ENCODE data around the gene GALNT7.

GALNT7 gene

DNA sequence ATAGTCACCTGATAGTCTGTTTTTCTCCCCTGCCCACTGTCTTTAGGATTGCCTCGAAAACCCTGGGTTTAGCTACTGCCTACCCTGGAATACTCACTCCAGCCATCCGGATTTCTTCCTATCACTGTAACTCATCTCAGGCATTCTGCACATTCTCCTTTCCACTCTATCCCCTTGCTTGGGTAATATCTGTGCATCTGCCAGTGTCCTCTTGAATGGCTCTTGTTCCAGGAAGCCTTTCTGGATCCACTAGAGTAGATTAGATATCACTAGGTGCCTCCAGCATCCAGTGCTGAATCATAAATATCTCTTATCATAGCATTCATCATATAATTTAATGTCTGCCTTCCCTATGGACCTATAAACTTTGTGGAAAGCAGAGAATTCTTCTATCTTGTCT is 17.1 kb upstream of the GALNT7 start:
- Mint-ChIP-seq H3K4me3 (no peak overlapping the region), H3K36me3 (peaks cover 4 to 6% of the 10 kb centered on the region in 2 donors), H3K27me3 (no peaks in the 10 kb centered on the region), H3K9me3 (no peaks in the 10 kb centered on the region), H3K4me1 (no peaks in the 10 kb centered on the region), H3K27ac (no peak overlapping the region)
- no peak for DNase-seq
- no peak for ATAC-seq (replicated peaks)

GRCh38 chr4:173152104-173152503 is 16.5 kb upstream of the GALNT7 start:
- Mint-ChIP-seq H3K36me3 (peaks cover 7 to 9% of the 10 kb centered on the region in 2 donors), H3K27ac (no peak overlapping the region), H3K27me3 (no peaks in the 10 kb centered on the region), H3K4me1 (no peaks in the 10 kb centered on the region), H3K4me3 (no peak overlapping the region), H3K9me3 (no peaks in the 10 kb centered on the region)
- DNase-seq = no peak
- ATAC-seq (replicated peaks) = no peak

DNA sequence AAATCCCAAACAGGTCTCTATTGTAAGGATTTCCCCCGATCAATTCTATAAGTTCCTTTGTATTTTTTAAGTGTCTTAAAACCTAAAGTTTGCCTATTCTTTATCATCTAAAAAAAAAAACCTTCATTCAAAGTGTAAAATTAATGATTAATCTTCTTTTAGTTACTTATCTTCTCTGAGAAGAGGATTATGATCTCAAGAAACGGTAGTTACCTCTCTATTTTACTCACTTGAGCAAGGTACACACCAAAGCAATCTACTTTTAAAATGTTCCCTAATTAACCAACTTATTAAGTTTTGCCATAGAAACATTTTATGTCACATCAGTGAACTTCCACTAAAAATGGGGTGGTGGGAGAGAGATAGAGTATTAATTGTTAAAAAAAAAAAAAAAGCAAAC is 15.2 kb upstream of the GALNT7 start:
- no peak overlapping the region for H3K4me3 Mint-ChIP-seq
- ATAC-seq (replicated peaks) = no peak

GRCh38 chr4:173159791-173160190 is 8.8 kb upstream of the GALNT7 start:
- Mint-ChIP-seq H3K4me1 (peaks cover 0 to under 1% of the 10 kb centered on the region in 2 donors), H3K27ac (no peak overlapping the region), H3K36me3 (peaks cover 19 to 21% of the 10 kb centered on the region in 2 donors), H3K4me3 (no peak overlapping the region), H3K9me3 (no peaks in the 10 kb centered on the region), H3K27me3 (no peaks in the 10 kb centered on the region)
- ATAC-seq (replicated peaks) (no peak), DNase-seq (no peak)

More for the DNA sequence above, 15.2 kb upstream of the GALNT7 start:
- Mint-ChIP-seq H3K27ac (no peak overlapping the region), H3K9me3 (no peaks in the 10 kb centered on the region), H3K36me3 (peaks cover 7 to 9% of the 10 kb centered on the region in 2 donors), H3K4me1 (no peaks in the 10 kb centered on the region), H3K27me3 (no peaks in the 10 kb centered on the region)
- no peak for DNase-seq

DNA sequence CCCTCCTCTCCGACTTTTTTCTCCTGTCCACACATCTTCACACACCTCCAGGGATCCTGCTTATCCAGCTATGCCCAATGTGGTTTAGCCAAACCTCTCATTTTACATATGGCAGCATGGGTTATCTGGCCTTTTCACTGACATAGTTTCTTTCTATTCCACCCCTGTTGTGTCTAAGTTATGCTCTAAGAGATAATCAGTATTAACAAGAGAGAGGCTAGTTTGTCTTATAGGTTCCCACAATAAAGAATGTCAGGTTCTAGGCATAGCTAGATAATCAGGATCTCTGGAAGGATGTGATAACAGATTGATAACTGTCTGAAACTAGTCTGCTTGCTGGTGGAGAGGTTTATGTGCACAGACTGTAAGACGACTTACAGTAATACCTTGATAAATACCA is 7.7 kb upstream of the GALNT7 start:
- H3K4me3 Mint-ChIP-seq = no peak overlapping the region
- DNase-seq = no peak
- H3K36me3 Mint-ChIP-seq = peaks cover 20 to 23% of the 10 kb centered on the region in 2 donors
- no peak overlapping the region for H3K27ac Mint-ChIP-seq
- H3K27me3 Mint-ChIP-seq = no peaks in the 10 kb centered on the region
- peaks cover 1 to 2% of the 10 kb centered on the region in 2 donors for H3K4me1 Mint-ChIP-seq
- ATAC-seq (replicated peaks) = no peak
- no peaks in the 10 kb centered on the region for H3K9me3 Mint-ChIP-seq

- Mint-ChIP-seq H3K9me3 (no peaks in the 10 kb centered on the region), H3K27ac (no peak overlapping the region), H3K27me3 (no peaks in the 10 kb centered on the region), H3K4me1 (peaks cover 2 to 5% of the 10 kb centered on the region in 2 donors), H3K36me3 (peaks cover 19 to 21% of the 10 kb centered on the region in 2 donors), H3K4me3 (no peak overlapping the region)
- no peak for ATAC-seq (replicated peaks)
- DNase-seq = no peak
Measured at GRCh38 chr4:173161311-173161710, 7.3 kb upstream of the GALNT7 start.

GRCh38 chr4:173165706-173166105 is 2.9 kb upstream of the GALNT7 start:
- H3K9me3 Mint-ChIP-seq = no peaks in the 10 kb centered on the region
- no peak overlapping the region for H3K4me3 Mint-ChIP-seq
- no peak overlapping the region for H3K27ac Mint-ChIP-seq
- peaks cover 14 to 26% of the 10 kb centered on the region in 2 donors for H3K4me1 Mint-ChIP-seq
- DNase-seq (no peak), ATAC-seq (replicated peaks) (no peak)
- H3K36me3 Mint-ChIP-seq = peaks cover 15 to 21% of the 10 kb centered on the region in 2 donors
- no peaks in the 10 kb centered on the region for H3K27me3 Mint-ChIP-seq

GRCh38 chr4:173166491-173166890 is 2.1 kb upstream of the GALNT7 start:
- H3K4me3 Mint-ChIP-seq = no peak overlapping the region
- peaks cover 15 to 19% of the 10 kb centered on the region in 2 donors for H3K36me3 Mint-ChIP-seq
- DNase-seq (no peak), ATAC-seq (replicated peaks) (no peak)
- no peak overlapping the region for H3K27ac Mint-ChIP-seq
- H3K9me3 Mint-ChIP-seq = no peaks in the 10 kb centered on the region
- H3K4me1 Mint-ChIP-seq = peaks cover 20 to 34% of the 10 kb centered on the region in 2 donors
- H3K27me3 Mint-ChIP-seq = no peaks in the 10 kb centered on the region

- Mint-ChIP-seq H3K27ac (peak overlapping the region; percentile 99), H3K9me3 (no peaks in the 10 kb centered on the region), H3K4me1 (peaks cover 27 to 48% of the 10 kb centered on the region in 2 donors), H3K27me3 (no peaks in the 10 kb centered on the region), H3K36me3 (peaks cover 12 to 19% of the 10 kb centered on the region in 2 donors), H3K4me3 (peak overlapping the region; percentile 93 to 100)
- ATAC-seq (replicated peaks) (peak; percentile 1), DNase-seq (no peak)
Measured at GRCh38 chr4:173167758-173168395, 734 bp upstream of the GALNT7 start.

- no peaks in the 10 kb centered on the region for H3K27me3 Mint-ChIP-seq
- ATAC-seq (replicated peaks) = no peak
- no peaks in the 10 kb centered on the region for H3K9me3 Mint-ChIP-seq
- H3K36me3 Mint-ChIP-seq = peaks cover 11 to 18% of the 10 kb centered on the region in 2 donors
- H3K4me1 Mint-ChIP-seq = peaks cover 31 to 57% of the 10 kb centered on the region in 2 donors
- no peak for DNase-seq
- H3K27ac Mint-ChIP-seq = no peak overlapping the region
- no peak overlapping the region for H3K4me3 Mint-ChIP-seq
Measured at GRCh38 chr4:173169178-173169427, 492 bp downstream of the GALNT7 start.

DNA sequence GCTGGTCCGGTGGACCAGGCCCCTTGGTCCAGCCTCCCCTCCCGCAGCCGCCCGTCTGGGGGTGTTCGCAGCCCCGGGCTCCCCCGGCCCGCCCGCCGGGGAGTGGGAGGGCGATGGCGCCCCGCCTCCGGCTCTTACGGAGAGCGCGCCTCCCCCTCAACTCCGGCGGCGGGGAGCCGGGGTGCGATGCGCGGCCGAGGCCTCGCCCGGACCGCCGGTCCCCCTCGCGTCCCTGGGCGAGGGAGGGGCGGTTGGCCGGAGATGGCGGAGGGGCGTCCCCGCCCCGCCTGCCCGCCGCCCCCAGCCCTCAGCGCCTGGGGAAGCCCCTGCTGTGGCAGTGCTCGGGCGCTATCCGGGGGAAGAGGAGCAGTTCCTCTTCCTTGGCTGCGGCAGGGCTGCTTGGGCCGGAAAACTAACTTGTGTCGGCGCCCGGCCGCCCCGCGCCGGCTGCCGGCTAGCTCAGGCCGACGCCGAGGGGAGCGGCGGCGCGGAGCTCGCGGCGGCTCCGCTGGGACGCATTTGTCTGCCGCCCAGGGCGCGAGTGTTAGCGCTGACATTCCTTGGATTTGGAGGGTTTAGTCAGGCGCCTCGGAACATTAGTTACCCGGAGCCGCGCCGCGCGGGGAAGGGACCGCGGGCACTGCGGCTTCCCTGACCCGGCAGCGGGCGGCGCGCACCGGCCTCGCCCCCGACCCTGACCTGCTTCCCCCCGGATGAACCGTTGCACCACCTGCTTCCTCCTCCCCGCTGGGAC is 994 bp downstream of the GALNT7 start:
- DNase-seq = peak; percentile 85
- H3K4me3 Mint-ChIP-seq = peak overlapping the region; percentile 86 to 89
- peak overlapping the region; percentile 86 for H3K27ac Mint-ChIP-seq
- H3K4me1 Mint-ChIP-seq = peaks cover 32 to 62% of the 10 kb centered on the region in 2 donors
- no peaks in the 10 kb centered on the region for H3K27me3 Mint-ChIP-seq
- ATAC-seq (replicated peaks) = peak; percentile 84 to 85
- H3K36me3 Mint-ChIP-seq = peaks cover 9 to 14% of the 10 kb centered on the region in 2 donors
- H3K9me3 Mint-ChIP-seq = no peaks in the 10 kb centered on the region

DNA sequence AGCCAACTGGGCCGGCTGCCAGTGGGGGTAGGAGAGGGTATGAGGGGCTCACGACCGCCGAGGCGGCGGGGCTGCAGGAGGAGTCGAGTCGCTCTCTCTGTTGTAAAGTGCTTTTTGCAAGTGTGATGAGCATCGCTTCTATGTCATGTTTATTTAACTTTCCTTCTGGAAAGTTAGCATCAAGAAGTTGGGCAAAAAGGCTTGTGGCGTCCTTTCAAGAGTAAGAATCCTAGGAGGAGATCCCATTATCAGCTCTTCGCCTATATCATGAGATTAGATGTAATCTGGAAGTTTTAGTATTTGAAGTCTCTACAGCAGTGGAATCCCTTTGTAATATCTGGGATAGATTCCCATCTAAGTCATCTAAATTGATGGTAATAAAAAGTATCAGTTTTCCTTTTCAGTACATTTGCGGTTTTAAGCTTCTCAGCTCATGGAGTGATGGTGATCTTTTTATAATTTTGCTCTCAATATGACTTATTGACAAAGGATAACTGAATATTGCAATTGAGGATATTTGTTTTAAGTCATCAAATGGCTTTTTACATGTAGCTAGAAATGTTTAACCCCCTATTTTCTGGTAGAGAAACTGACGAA is 1.7 kb downstream of the GALNT7 start:
- H3K27ac Mint-ChIP-seq = peak overlapping the region; percentile 86
- no peak for ATAC-seq (replicated peaks)
- peak overlapping the region; percentile 86 to 89 for H3K4me3 Mint-ChIP-seq
- H3K4me1 Mint-ChIP-seq = peaks cover 34 to 67% of the 10 kb centered on the region in 2 donors
- no peaks in the 10 kb centered on the region for H3K9me3 Mint-ChIP-seq
- H3K27me3 Mint-ChIP-seq = no peaks in the 10 kb centered on the region
- DNase-seq = no peak
- H3K36me3 Mint-ChIP-seq = peaks cover 9 to 11% of the 10 kb centered on the region in 2 donors

DNA sequence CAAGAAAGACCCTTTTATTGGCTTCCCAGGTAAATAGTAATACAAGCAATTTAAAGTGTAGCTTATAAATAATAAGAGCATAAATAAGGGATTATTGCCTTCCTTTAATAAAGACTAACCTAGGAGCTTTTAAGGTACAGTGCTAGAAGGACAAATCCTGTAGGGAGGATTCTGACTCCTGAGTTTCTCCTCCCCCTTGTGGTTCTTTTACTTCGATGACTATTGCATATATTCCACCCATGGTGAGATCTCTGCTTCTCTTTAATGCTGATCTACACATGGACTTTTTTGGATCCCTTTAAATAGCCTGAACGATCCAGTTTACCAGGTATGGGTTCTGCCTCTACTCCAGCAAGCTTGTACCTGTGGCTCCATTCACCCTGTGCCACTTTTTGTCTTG is 2.5 kb downstream of the GALNT7 start:
- peaks cover 6 to 13% of the 10 kb centered on the region in 2 donors for H3K36me3 Mint-ChIP-seq
- no peak overlapping the region for H3K27ac Mint-ChIP-seq
- no peak for ATAC-seq (replicated peaks)
- no peaks in the 10 kb centered on the region for H3K9me3 Mint-ChIP-seq
- no peak for DNase-seq
- H3K27me3 Mint-ChIP-seq = no peaks in the 10 kb centered on the region
- H3K4me1 Mint-ChIP-seq = peaks cover 40 to 72% of the 10 kb centered on the region in 2 donors
- H3K4me3 Mint-ChIP-seq = peak overlapping the region in 1 of 2 donors; percentile 89

- no peak for DNase-seq
- Mint-ChIP-seq H3K27me3 (no peaks in the 10 kb centered on the region), H3K9me3 (no peaks in the 10 kb centered on the region), H3K36me3 (peaks cover 2 to 8% of the 10 kb centered on the region in 2 donors), H3K4me3 (no peak overlapping the region), H3K4me1 (peaks cover 47 to 73% of the 10 kb centered on the region in 2 donors), H3K27ac (peak overlapping the region; percentile 65)
- ATAC-seq (replicated peaks) = no peak
Measured at GRCh38 chr4:173171987-173172386, 3.4 kb downstream of the GALNT7 start.

- no peak for DNase-seq
- no peaks in the 10 kb centered on the region for H3K27me3 Mint-ChIP-seq
- H3K4me3 Mint-ChIP-seq = no peak overlapping the region
- peaks cover 0 to 3% of the 10 kb centered on the region in 2 donors for H3K36me3 Mint-ChIP-seq
- no peak overlapping the region for H3K27ac Mint-ChIP-seq
- ATAC-seq (replicated peaks) = no peak
- H3K9me3 Mint-ChIP-seq = no peaks in the 10 kb centered on the region
- H3K4me1 Mint-ChIP-seq = peaks cover 47 to 71% of the 10 kb centered on the region in 2 donors
Measured at GRCh38 chr4:173174184-173174583, 5.6 kb downstream of the GALNT7 start.

Measured in stimulated activated naive B cell treated with anti-CD40 and anti-IgM and Interleukin-4, amounts not matched to agents 10 μg/mL and 1 μg/mL and 100 μg/mL, for 72 hours (primary cell).